Upper lobe of right lung (tissue), 1 donor: ENCODE data around the gene CDH23. TPM values are rescaled to one million over a fixed set of nuclear protein-coding genes. Genes with fewer than 3 reads are reported as not detected.
A peak's percentile ranks its signal among the peaks of the same experiment; 100 is the strongest.

Experiments used
- ATAC-seq: fragments of 200-7000 bp; cut with Tn5 transposase; one replicate; pipeline ENCODE4 v1.9.1; 2020; ENCODE audit warnings: mild to moderate bottlenecking, moderate library complexity
- DNase-seq: peaks from one replicate; pipeline ENCODE4 v3.0.0-alpha.2; 2020
- H3K27ac ChIP-seq: fragments of 200-600 bp; one replicate; pipeline ENCODE4 v1.8.0; 2022
- H3K27me3 ChIP-seq: fragments of 200-600 bp; one replicate; pipeline ENCODE4 v1.8.0; 2022; ENCODE audit warnings: mild to moderate bottlenecking
- H3K36me3 ChIP-seq: fragments of 200-600 bp; one replicate; pipeline ENCODE4 v1.8.0; 2022
- H3K4me1 ChIP-seq: fragments of 200-600 bp; one replicate; pipeline ENCODE4 v1.8.0; 2022
- H3K4me3 ChIP-seq: fragments of 200-600 bp; one replicate; pipeline ENCODE4 v1.8.0; 2022; ENCODE audit warnings: mild to moderate bottlenecking
- H3K9me3 ChIP-seq: fragments of 200-600 bp; one replicate; pipeline ENCODE4 v1.8.0; 2022
- intact Hi-C: fragments of 100-400 bp; cut with DNase I; formaldehyde crosslinking; loops from one replicate; pipeline ENCODE4 v1.11.0; 2022
- total RNA-seq: library from RNA; stranded (reverse); fragmentation: NEBNext Ultra II Directional; extraction: Animal tissue kit (Norgen Biotek cat#: 25700); gene quantifications from one replicate; pipeline ENCODE4 v1.2.1, GENCODE V29; 2021
- TF ChIP-seq, protein P1 (sequence below): fragments of 200-600 bp; IDR thresholded peaks from one replicate; pipeline ENCODE4 v1.8.0; 2022; ENCODE audit warnings: antibody characterized with exemption
- donor health status: DM: no; HTN: yes; CAD: no; lungs with severe emphysema.

CDH23 gene
- total RNA-seq, 1 donor from 2014 or later = 10.9 TPM

DNA sequence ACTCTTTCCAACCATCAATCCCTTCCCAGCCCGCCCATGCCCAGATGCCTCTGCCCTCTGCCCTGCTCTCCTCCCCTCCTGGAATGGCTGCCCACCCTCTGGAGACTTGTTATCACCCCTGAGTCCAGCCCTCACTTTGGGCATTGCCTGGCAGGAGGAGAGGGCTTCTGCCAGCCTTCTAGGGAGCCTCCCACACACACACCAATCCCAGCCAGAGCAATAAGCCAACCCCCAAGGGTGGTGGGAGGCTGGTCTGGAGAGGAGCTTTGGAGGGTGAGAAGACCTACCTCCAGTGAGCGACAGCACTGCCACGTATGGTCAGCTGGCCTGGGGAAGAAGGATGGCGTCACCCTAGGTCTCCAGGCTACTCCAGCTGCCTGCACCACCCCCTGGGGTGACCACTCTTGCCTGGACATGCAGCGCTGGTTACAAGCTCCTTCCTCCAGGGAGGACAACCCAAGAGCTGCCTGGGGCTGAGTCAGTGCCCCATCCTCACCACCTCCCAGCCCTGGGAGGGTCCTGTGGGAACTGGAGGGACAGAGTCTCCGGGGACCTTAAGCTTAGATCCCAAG, 314.4 kb downstream of the CDH23 start:
- Histone ChIP-seq H3K27ac (no peak overlapping the region), H3K27me3 (no peaks in the 10 kb centered on the region), H3K36me3 (no peaks in the 10 kb centered on the region), H3K4me3 (no peak overlapping the region), H3K9me3 (no peaks in the 10 kb centered on the region), H3K4me1 (peaks cover 39% of the 10 kb centered on the region)
- intact Hi-C loops = no loop called here
- TF ChIP-seq, protein P1, sequence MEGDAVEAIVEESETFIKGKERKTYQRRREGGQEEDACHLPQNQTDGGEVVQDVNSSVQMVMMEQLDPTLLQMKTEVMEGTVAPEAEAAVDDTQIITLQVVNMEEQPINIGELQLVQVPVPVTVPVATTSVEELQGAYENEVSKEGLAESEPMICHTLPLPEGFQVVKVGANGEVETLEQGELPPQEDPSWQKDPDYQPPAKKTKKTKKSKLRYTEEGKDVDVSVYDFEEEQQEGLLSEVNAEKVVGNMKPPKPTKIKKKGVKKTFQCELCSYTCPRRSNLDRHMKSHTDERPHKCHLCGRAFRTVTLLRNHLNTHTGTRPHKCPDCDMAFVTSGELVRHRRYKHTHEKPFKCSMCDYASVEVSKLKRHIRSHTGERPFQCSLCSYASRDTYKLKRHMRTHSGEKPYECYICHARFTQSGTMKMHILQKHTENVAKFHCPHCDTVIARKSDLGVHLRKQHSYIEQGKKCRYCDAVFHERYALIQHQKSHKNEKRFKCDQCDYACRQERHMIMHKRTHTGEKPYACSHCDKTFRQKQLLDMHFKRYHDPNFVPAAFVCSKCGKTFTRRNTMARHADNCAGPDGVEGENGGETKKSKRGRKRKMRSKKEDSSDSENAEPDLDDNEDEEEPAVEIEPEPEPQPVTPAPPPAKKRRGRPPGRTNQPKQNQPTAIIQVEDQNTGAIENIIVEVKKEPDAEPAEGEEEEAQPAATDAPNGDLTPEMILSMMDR = no peak
- ATAC-seq = no peak
- DNase-seq = no peak

DNA sequence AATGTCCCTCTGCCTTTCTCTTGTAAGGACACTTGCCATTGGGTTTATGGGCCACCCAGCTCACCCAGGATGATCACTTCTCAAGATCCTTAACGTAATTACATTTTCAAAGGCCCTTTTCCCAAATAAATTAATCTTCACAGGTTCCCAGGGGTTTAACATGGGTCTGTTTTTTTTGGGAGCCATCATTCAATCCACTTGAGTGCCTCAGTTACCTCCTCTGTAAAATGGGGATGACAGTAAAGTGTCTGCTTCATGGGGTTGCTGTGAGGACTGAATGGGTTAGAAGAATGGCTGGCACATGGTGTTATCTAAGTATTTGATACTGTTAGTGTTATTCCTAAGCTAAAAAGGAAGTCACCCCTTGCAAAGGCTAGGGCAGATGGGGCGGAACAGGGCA, 315.4 kb downstream of the CDH23 start:
- intact Hi-C loops = no loop called here
- Histone ChIP-seq H3K4me3 (no peak overlapping the region), H3K27me3 (no peaks in the 10 kb centered on the region), H3K36me3 (no peaks in the 10 kb centered on the region), H3K27ac (peak overlapping the region; percentile 88), H3K9me3 (no peaks in the 10 kb centered on the region), H3K4me1 (peaks cover 46% of the 10 kb centered on the region)
- TF ChIP-seq, protein P1 = no peak
- ATAC-seq (no peak), DNase-seq (no peak)

DNA sequence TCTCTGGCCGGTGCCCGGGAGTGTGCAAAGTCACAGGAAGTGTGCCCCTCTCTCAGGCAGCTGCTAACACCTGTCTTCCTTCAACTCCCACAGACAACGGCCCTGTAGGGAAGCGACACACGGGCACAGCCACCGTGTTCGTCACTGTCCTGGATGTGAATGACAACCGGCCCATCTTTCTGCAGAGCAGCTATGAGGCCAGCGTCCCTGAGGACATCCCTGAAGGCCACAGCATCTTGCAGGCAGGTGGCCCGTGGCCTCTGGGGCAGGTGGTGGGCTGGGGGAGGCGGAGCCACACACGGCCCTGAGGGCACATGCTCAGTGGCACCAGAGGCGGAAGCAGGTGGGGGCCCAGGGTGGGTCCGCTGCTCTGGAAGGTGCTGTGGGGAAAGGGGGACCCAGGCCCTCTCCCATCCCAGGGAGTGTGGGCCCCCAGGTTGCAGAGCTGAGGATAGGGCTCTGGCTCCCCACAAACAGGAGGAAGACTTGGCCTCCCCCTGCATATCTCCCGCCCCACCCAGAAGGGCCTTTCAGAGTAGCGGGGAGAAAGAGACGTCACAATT, 315.9 kb downstream of the CDH23 start:
- H3K27me3 ChIP-seq = no peaks in the 10 kb centered on the region
- H3K36me3 ChIP-seq = no peaks in the 10 kb centered on the region
- TF ChIP-seq, protein P1 = no peak
- H3K27ac ChIP-seq = peak overlapping the region; percentile 88
- H3K4me1 ChIP-seq = peaks cover 46% of the 10 kb centered on the region
- DNase-seq (no peak), ATAC-seq (no peak)
- intact Hi-C loops = no loop called here
- H3K9me3 ChIP-seq = no peaks in the 10 kb centered on the region
- H3K4me3 ChIP-seq = no peak overlapping the region

DNA sequence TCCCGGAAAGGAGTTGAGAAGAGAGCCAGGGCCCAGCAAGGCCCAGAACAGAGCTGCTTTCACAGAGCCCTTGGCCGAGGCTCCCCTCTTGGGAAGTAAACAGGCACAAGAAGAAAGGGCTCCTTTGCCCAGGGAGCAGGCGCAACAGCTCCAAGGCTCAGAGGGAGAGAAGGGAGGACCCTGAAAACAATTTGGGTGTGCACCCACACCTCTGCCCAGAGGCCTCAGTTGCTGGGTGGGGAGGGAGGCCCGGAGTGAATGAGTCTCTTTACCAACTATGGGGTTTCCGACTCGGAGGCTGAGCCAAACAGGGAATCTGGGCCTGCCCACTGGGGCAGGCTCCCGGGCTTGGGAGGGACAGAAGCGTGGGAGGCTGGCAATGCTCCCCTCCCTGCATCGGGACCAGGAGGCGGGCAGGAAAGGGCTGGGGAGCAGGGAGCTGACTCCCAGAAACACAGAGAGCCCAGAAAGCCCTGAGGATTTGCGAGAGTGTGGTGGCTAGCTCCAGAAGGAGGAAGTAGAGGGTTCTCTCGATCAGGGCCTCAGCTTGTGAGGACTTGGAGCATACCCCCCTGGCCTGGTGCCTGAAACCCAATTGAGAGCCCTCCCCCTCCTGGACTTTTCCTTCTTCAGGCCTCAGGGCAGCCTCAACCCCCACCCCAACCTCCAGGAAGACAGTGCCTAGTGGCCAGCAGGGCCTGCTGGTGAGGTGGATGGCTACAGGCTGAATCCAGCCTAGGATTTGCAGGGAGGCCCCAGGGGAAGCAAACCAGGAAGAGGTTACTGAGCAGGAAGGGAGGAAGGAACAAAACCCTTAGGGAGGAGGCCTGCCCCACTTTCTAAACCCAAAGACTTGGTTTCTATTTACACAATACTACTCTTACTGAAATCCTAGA, 316.7 kb downstream of the CDH23 start:
- intact Hi-C loops = no loop called here

DNA sequence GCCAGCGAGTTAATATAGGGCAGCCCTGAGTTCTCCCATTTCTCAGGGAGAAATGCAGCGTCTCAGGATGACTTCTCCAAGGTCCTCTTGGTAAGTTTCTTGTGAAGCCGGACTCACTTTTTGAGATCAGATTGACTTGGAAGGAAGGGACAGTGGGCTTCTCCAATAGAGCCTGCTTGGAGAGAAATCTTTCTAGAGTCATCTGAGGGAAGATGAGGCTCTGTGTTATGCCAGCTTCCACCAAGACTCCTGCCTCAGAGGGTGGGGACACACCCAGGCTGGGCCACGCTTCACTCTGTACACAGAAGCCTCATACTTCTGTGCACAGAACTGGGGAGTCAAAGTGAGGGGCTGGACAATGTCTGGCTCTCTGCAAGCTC, 317.3 kb downstream of the CDH23 start:
- ATAC-seq (no peak), DNase-seq (no peak)
- TF ChIP-seq, protein P1 = no peak
- intact Hi-C loops = no loop called here
- H3K27me3 ChIP-seq = no peaks in the 10 kb centered on the region
- H3K4me3 ChIP-seq = no peak overlapping the region
- H3K4me1 ChIP-seq = peaks cover 47% of the 10 kb centered on the region
- H3K27ac ChIP-seq = peak overlapping the region; percentile 88
- no peaks in the 10 kb centered on the region for H3K36me3 ChIP-seq
- H3K9me3 ChIP-seq = no peaks in the 10 kb centered on the region

More for the DNA sequence above, 316.7 kb downstream of the CDH23 start:
- Histone ChIP-seq H3K4me1 (peaks cover 46% of the 10 kb centered on the region), H3K27ac (peak overlapping the region; percentile 88), H3K4me3 (no peak overlapping the region), H3K27me3 (no peaks in the 10 kb centered on the region), H3K36me3 (no peaks in the 10 kb centered on the region), H3K9me3 (no peaks in the 10 kb centered on the region)
- DNase-seq = peak; percentile 79
- peak; percentile 67 for ATAC-seq
- TF ChIP-seq, protein P1 = no peak
